ENCODE results near the gene CCL22. TPM values are rescaled to one million over a fixed set of nuclear protein-coding genes. Genes with fewer than 3 reads are reported as not detected.

The CCL22 gene
- total and polyA plus RNA-seq, 2 donors (not counting 3 experiments of a cell fraction or from before 2014, with no cell fraction given): not detected

DNA sequence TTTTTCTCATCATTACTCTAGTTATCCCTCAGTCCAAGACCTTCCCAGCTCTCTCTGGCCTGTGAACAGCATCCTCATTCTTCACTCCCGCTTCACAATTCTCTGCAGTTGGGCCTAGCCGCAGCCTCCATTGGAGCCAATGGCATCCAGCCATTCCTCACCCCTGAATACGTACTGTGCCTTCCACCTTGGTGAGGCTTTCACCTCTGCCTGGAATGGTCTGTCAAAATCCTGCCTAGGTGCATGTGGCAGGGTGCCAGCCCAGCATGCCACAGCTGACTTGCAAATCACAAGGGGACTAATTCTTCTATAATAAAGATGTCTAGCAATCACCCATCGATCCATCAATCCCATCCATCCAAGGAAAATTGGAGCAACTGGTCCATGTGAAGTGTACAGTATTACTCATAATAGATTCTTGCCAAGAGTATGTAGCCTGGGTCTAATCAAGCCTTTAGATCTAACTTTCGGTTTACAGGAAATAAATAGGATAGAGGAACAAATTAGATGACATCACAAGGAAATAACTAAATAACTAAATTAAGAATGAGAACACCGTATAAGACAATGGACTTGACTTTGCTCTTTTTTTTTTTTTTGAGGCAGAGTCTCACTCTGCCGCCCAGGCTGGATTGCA lies 8.7 kb downstream of the CCL22 start:
- POLR2A ChIA-PET: no interaction called here
- Histone ChIP-seq H3K79me2 (ENCODE audit: control insufficient read depth, insufficient read depth, low read length) (no peaks in the 10 kb centered on the region), H3K9me3 (replicated peaks; ENCODE audit: control insufficient read depth, insufficient read depth, low read length) (no peaks in the 10 kb centered on the region), H3K27me3 (ENCODE audit: control insufficient read depth in 2 of 2, insufficient read depth in 2 of 2, low read length in 2 of 2) (no peaks in the 10 kb centered on the region), H4K20me1 (replicated peaks; ENCODE audit: control insufficient read depth, extremely low read depth, insufficient read depth, low read length) (no peaks in the 10 kb centered on the region), H3K9ac (replicated peaks; ENCODE audit: extremely low read depth, insufficient read depth, low read length) (no peak overlapping the region), H2AFZ (ENCODE audit: low read depth, low read length) (no peak overlapping the region), H3K4me1 (ENCODE audit: control insufficient read depth, extremely low read depth, insufficient read depth, low read length) (peaks cover 19% of the 10 kb centered on the region), H3K27ac (ENCODE audit: insufficient read depth, low read depth, low read length) (no peak overlapping the region), H3K9me1 (replicated peaks; ENCODE audit: control insufficient read depth, extremely low read depth, insufficient read depth, low read length) (no peaks in the 10 kb centered on the region), H3K4me3 (replicated peaks in 1 of 3; ENCODE audit: insufficient read depth in 1 of 3, low read depth in 1 of 3, low read length in 3 of 3) (no peak overlapping the region), H3K4me2 (ENCODE audit: insufficient read depth, low read length) (no peak overlapping the region), H3K36me3 (ENCODE audit: control insufficient read depth in 2 of 2, extremely low read depth in 1 of 2, insufficient read depth in 2 of 2, low read length in 2 of 2) (no peaks in the 10 kb centered on the region)
- CTCF ChIA-PET: interaction anchor here (1.0 to 1.4 kb wide), 3 partner anchors 25 to 67 kb away, joined by 3 to 5 read pairs (median 5); no protein-coding TSS in a partner anchor
- no TSS peak for BruUV-seq (replicated peaks)
- dilution Hi-C loops (cut with MboI; ENCODE audit: extremely low pct_ligation_motif_present, low sequenced_read_pairs): no loop called here
- TF ChIP-seq GATA2 (IDR thresholded peaks at IDR 0.05; ENCODE audit: insufficient read depth, insufficient read length, low read depth, low read length) (peak; percentile 65), JUN (IDR thresholded peaks at IDR 0.05; ENCODE audit: borderline replicate concordance, insufficient read depth, insufficient read length, low read depth) (peak; percentile 64)
- TF ChIP-seq, protein P1, sequence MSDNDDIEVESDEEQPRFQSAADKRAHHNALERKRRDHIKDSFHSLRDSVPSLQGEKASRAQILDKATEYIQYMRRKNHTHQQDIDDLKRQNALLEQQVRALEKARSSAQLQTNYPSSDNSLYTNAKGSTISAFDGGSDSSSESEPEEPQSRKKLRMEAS (IDR thresholded peaks at IDR 0.05; ENCODE audit: insufficient read depth, insufficient read length): no peak
- DNase-seq (ENCODE audit: low read depth, low spot score) (peak; percentile 58), FAIRE-seq (peak; percentile 69)
- intact Hi-C loops (cut with micrococcal nuclease): loop anchor here (1.0 kb wide), 2 partner anchors 51 to 67 kb away; no protein-coding TSS in a partner anchor

DNA sequence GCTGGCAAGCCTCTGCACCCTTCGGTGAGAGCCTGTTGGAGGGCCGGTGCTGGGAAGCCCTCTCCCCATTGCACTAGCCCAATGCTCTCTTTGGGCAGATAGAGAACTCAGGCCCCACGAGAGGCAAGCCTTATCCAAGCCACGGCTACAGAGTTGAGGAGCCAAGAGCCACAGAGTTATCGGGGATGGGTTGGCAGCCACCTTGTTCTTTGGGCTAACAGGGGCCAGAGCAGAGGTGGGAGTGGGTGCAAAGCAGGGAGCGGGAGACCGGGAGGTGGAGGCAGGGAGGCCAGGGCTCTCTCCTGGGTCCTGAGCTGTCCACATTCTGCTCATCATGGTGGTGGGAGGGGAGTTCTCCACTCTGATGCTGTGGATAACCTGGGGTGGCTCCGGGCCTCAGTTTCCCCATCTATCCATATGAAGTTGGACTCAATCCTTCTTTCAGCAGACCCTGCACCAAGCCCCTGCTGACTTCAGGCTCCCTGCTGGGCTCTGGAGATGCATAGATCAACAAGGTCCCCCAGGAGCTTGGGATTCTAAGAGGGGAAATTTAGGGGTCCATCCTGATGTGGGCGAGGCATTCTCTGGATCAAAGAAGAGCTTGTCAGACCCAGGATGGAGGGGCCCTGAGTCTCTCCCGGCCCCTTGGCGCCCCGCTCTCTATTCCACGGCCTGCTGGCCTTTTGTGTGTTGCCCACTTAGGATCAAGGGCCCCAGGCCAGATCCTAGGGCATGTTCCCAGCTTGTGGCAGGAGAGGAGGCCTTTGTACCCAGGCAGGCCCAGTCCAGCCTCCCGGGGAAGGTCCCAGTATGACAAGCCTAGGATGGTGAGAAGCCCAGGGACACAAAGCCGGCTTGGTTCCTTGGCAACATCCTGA lies 13.2 kb downstream of the CCL22 start:
- dilution Hi-C loops (cut with MboI; ENCODE audit: extremely low pct_ligation_motif_present, low sequenced_read_pairs) (no loop called here), intact Hi-C loops (cut with micrococcal nuclease) (no loop called here)
- BruUV-seq (replicated peaks): no TSS peak
- DNase-seq (ENCODE audit: low read depth, low spot score) (no peak), FAIRE-seq (no peak)
- Histone ChIP-seq H2AFZ (ENCODE audit: low read depth, low read length) (no peak overlapping the region), H3K9me1 (replicated peaks; ENCODE audit: control insufficient read depth, extremely low read depth, insufficient read depth, low read length) (no peaks in the 10 kb centered on the region), H3K4me1 (ENCODE audit: control insufficient read depth, extremely low read depth, insufficient read depth, low read length) (peaks cover 13% of the 10 kb centered on the region), H3K27ac (ENCODE audit: insufficient read depth, low read depth, low read length) (no peak overlapping the region), H4K20me1 (replicated peaks; ENCODE audit: control insufficient read depth, extremely low read depth, insufficient read depth, low read length) (no peaks in the 10 kb centered on the region), H3K36me3 (ENCODE audit: control insufficient read depth in 2 of 2, extremely low read depth in 1 of 2, insufficient read depth in 2 of 2, low read length in 2 of 2) (no peaks in the 10 kb centered on the region), H3K79me2 (ENCODE audit: control insufficient read depth, insufficient read depth, low read length) (no peaks in the 10 kb centered on the region), H3K9me3 (replicated peaks; ENCODE audit: control insufficient read depth, insufficient read depth, low read length) (no peaks in the 10 kb centered on the region), H3K9ac (replicated peaks; ENCODE audit: extremely low read depth, insufficient read depth, low read length) (no peak overlapping the region), H3K27me3 (ENCODE audit: control insufficient read depth in 2 of 2, insufficient read depth in 2 of 2, low read length in 2 of 2) (peaks cover 4% of the 10 kb centered on the region in 2 experiments), H3K4me3 (replicated peaks in 1 of 3; ENCODE audit: insufficient read depth in 1 of 3, low read depth in 1 of 3, low read length in 3 of 3) (no peak overlapping the region), H3K4me2 (ENCODE audit: insufficient read depth, low read length) (no peak overlapping the region)
- TF ChIP-seq POLR2A (IDR thresholded peaks at IDR 0.05; ENCODE audit: low read depth, low read length): no peak
- TF ChIP-seq POLR2AphosphoS5 (IDR thresholded peaks at IDR 0.05; ENCODE audit: insufficient read depth, low read depth, low read length): no peak
- no peak for TF ChIP-seq EZH2 (IDR thresholded peaks at IDR 0.05; ENCODE audit: borderline replicate concordance, low read depth, low read length, severe bottlenecking)
- TF ChIP-seq MYC (IDR thresholded peaks at IDR 0.05; ENCODE audit: low read depth, low read length): no peak
- TF ChIP-seq, protein P2, sequence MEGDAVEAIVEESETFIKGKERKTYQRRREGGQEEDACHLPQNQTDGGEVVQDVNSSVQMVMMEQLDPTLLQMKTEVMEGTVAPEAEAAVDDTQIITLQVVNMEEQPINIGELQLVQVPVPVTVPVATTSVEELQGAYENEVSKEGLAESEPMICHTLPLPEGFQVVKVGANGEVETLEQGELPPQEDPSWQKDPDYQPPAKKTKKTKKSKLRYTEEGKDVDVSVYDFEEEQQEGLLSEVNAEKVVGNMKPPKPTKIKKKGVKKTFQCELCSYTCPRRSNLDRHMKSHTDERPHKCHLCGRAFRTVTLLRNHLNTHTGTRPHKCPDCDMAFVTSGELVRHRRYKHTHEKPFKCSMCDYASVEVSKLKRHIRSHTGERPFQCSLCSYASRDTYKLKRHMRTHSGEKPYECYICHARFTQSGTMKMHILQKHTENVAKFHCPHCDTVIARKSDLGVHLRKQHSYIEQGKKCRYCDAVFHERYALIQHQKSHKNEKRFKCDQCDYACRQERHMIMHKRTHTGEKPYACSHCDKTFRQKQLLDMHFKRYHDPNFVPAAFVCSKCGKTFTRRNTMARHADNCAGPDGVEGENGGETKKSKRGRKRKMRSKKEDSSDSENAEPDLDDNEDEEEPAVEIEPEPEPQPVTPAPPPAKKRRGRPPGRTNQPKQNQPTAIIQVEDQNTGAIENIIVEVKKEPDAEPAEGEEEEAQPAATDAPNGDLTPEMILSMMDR (IDR thresholded peaks at IDR 0.05; ENCODE audit: extremely low read depth in 1 of 2, insufficient read depth in 1 of 2, low read depth in 1 of 2, low read length in 2 of 2): no peak
- no peak for TF ChIP-seq JUN (IDR thresholded peaks at IDR 0.05; ENCODE audit: borderline replicate concordance, insufficient read depth, insufficient read length, low read depth)
- no peak for TF ChIP-seq FOS (IDR thresholded peaks at IDR 0.05; ENCODE audit: borderline replicate concordance, insufficient read depth, low read length)
- CTCF ChIA-PET: interaction anchor here (0.6 to 1.7 kb wide), 2 partner anchors 11 to 38 kb away, joined by 3 to 7 read pairs; no protein-coding TSS in a partner anchor
- POLR2A ChIA-PET: no interaction called here
